Spleen (tissue), 7 donors: Measurements from ENCODE around the gene SORCS2.

Experiments used
- CTCF ChIP-seq, 11 experiments: fragments of 200-600 bp in 7 of 11; fragments of 450-650 bp in 4 of 11; sonication (generic) in 4 of 11; IDR thresholded peaks in 8 of 11; conservative IDR thresholded peaks in 3 of 11; 1 replicate in 7 of 11; 2 replicates in 4 of 11; pipeline versions ENCODE4 v1.4.0 to v1.8.0; 2016 to 2021; ENCODE audit warnings: antibody characterized with exemption in 11 of 11, inconsistent platforms in 4 of 11, mild to moderate bottlenecking in 1 of 11
- POLR2AphosphoS5 ChIP-seq, 3 donors: sonication (generic); formaldehyde crosslinking; IDR thresholded peaks; one replicate each; pipeline ENCODE4 v1.5.1; 2017; ENCODE audit warnings: antibody characterized with exemption in 3 of 3
- donor health status: DM: no; HTN: no; CAD: no; lungs with moderate emphysema.
- donor health status: DM: no; HTN: no; CAD: no.
- donor health status: DM: no; HTN: no; CAD: no.

- TF ChIP-seq CTCF (IDR thresholded peaks at IDR 0.05 in 8 of 11, conservative IDR thresholded peaks at IDR 0.05 in 3 of 11) (no peak), POLR2AphosphoS5 (IDR thresholded peaks at IDR 0.05) (no peak)
Observed at GRCh38 chr4:7217039-7217438, 24.7 kb downstream of the SORCS2 start.
